GM12892 (cell line): Measurements from ENCODE around the gene CFAP46.
"Not testable (repeated sequence)": the region's sequence is repeated elsewhere in the genome, so short reads cannot be mapped to it uniquely, and the experiment has no call there.

ENCODE experiments used
- DNase-seq: peaks from one replicate; pipeline ENCODE4 v3.0.0; 2011; ENCODE audit not compliant: insufficient read length
- FAIRE-seq: peaks from 2 replicates; lab custom pipeline; 2011; peaks lifted over from hg19 to GRCh38; lab: Jason Lieb, UNC
- POLR2A ChIP-seq: IDR thresholded peaks from 2 replicates; pipeline ENCODE4 v1.6.1; 2011; ENCODE audit warnings: low read depth, low read length, control low read depth
- POLR2AphosphoS5 ChIP-seq: IDR thresholded peaks from 2 replicates; pipeline ENCODE4 v1.6.1; 2011; ENCODE audit warnings: low read depth, low read length, control low read depth
- TAF1 ChIP-seq: IDR thresholded peaks from 2 replicates; pipeline ENCODE4 v1.6.1; 2011; ENCODE audit warnings: low read depth, mild to moderate bottlenecking, control low read depth, low read length, borderline replicate concordance

CFAP46 gene

GRCh38 chr10:132934953-132935352 lies 7.4 kb downstream of the CFAP46 start:
- no peak for DNase-seq
- no peak for TF ChIP-seq POLR2AphosphoS5
- no peak for TF ChIP-seq POLR2A
- no peak for FAIRE-seq

- TF ChIP-seq TAF1: no peak
- TF ChIP-seq POLR2A: no peak
- no peak for TF ChIP-seq POLR2AphosphoS5
- no peak for FAIRE-seq
- DNase-seq: no peak
Observed at GRCh38 chr10:132933308-132934042, 8.9 kb downstream of the CFAP46 start.

- DNase-seq (no peak), FAIRE-seq (no peak)
- no peak for TF ChIP-seq POLR2AphosphoS5
- TF ChIP-seq POLR2A: no peak
- TF ChIP-seq TAF1: no peak
Observed at GRCh38 chr10:132932461-132933307, 9.7 kb downstream of the CFAP46 start.

GRCh38 chr10:132931258-132932250 lies 10.8 kb downstream of the CFAP46 start:
- FAIRE-seq, DNase-seq: not testable (repeated sequence)

- not testable (repeated sequence) for FAIRE-seq, DNase-seq
Observed at GRCh38 chr10:132930701-132931100, 11.7 kb downstream of the CFAP46 start.

GRCh38 chr10:132929953-132930548 lies 12.3 kb downstream of the CFAP46 start:
- FAIRE-seq (no peak), DNase-seq (no peak)
- TF ChIP-seq POLR2A (no peak), TAF1 (no peak), POLR2AphosphoS5 (no peak)

GRCh38 chr10:132929480-132929879 lies 12.9 kb downstream of the CFAP46 start:
- TF ChIP-seq TAF1 (no peak), POLR2A (no peak), POLR2AphosphoS5 (no peak)
- DNase-seq: no peak
- no peak for FAIRE-seq

GRCh38 chr10:132928261-132928660 lies 14.1 kb downstream of the CFAP46 start:
- DNase-seq (no peak), FAIRE-seq (no peak)
- TF ChIP-seq POLR2AphosphoS5 (no peak), POLR2A (no peak), TAF1 (no peak)

GRCh38 chr10:132927824-132928223 lies 14.5 kb downstream of the CFAP46 start:
- FAIRE-seq (no peak), DNase-seq (no peak)
- TF ChIP-seq POLR2AphosphoS5: no peak
- no peak for TF ChIP-seq TAF1
- no peak for TF ChIP-seq POLR2A

GRCh38 chr10:132926777-132927650 lies 15.4 kb downstream of the CFAP46 start:
- no peak for DNase-seq
- no peak for FAIRE-seq
- TF ChIP-seq POLR2AphosphoS5 (no peak), POLR2A (no peak), TAF1 (no peak)

- DNase-seq: no peak
- FAIRE-seq: no peak
- TF ChIP-seq POLR2A: no peak
- no peak for TF ChIP-seq TAF1
- no peak for TF ChIP-seq POLR2AphosphoS5
Observed at GRCh38 chr10:132926070-132926469, 16.3 kb downstream of the CFAP46 start.
